ENCODE results near the gene CACNA2D3. TPM values are rescaled to one million over a fixed set of nuclear protein-coding genes. Genes with fewer than 3 reads are reported as not detected.

Gene CACNA2D3
- total and polyA plus RNA-seq, 4 donors, result 0.38 to 2.5 (median 1.1) TPM

- no peaks in the 10 kb centered on the region for H3K36me3 ChIP-seq (ENCODE audit: control insufficient read depth in 4 of 4, insufficient read depth in 4 of 4, low read length in 4 of 4)
- TF ChIP-seq CTCF (IDR thresholded peaks at IDR 0.05; ENCODE audit: control extremely low read depth, extremely low read depth), result no peak
- 76 to 96% methylated on average over 3 of the region's 3 CpGs for WGBS, 2 donors
- no peak for ATAC-seq (ENCODE audit: insufficient read depth, low FRiP score)
- no peak overlapping the region for H3K4me3 ChIP-seq
- no peaks in the 10 kb centered on the region for H3K4me1 ChIP-seq (ENCODE audit: control insufficient read depth in 5 of 5, insufficient read depth in 5 of 5, low read length in 5 of 5)
- H3K27ac ChIP-seq (ENCODE audit: low read depth in 1 of 2, low read length in 1 of 2), result no peak overlapping the region
- no peaks in the 10 kb centered on the region for H3K27me3 ChIP-seq (ENCODE audit: control insufficient read depth in 3 of 3, insufficient read depth in 3 of 3, low read length in 2 of 3)
- no peak for DNase-seq
- no peak overlapping the region for H3K9ac ChIP-seq (ENCODE audit: insufficient read depth in 1 of 2, low read length in 2 of 2)
- H3K9me3 ChIP-seq (ENCODE audit: control insufficient read depth in 4 of 4, insufficient read depth in 3 of 4, low read length in 3 of 4), result no peaks in the 10 kb centered on the region
These were observed 583.4 kb downstream of the CACNA2D3 start for GRCh38 chr3:54705730-54706129.

DNA sequence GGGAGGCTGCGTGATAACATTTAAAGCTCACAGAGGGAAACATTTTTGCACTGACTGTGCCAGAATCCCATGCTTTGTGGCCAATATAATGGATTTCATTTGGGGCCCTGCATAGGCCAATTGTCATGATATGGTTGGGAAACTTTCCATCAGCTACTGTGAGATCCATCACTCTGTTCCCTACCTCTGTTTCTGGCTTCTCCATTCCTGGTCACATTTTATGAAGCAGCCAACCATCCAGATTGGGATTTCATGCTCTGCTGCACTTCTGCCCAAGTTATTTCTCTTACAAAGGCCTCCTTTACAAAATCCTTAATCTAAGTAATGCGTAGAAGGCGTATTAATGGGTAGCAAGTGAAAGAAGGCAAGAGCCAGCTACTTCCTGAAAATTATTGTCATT lies 584.4 kb downstream of the CACNA2D3 start:
- Histone ChIP-seq H3K4me1 (ENCODE audit: control insufficient read depth in 5 of 5, insufficient read depth in 5 of 5, low read length in 5 of 5) (no peaks in the 10 kb centered on the region), H3K27ac (ENCODE audit: low read depth in 1 of 2, low read length in 1 of 2) (no peak overlapping the region), H3K36me3 (ENCODE audit: control insufficient read depth in 4 of 4, insufficient read depth in 4 of 4, low read length in 4 of 4) (no peaks in the 10 kb centered on the region), H3K9ac (ENCODE audit: insufficient read depth in 1 of 2, low read length in 2 of 2) (no peak overlapping the region), H3K4me3 (no peak overlapping the region), H3K9me3 (ENCODE audit: control insufficient read depth in 4 of 4, insufficient read depth in 3 of 4, low read length in 3 of 4) (no peaks in the 10 kb centered on the region), H3K27me3 (ENCODE audit: control insufficient read depth in 3 of 3, insufficient read depth in 3 of 3, low read length in 2 of 3) (no peaks in the 10 kb centered on the region)
- no peak for ATAC-seq (ENCODE audit: insufficient read depth, low FRiP score)
- no peak for TF ChIP-seq CTCF (IDR thresholded peaks at IDR 0.05; ENCODE audit: control extremely low read depth, extremely low read depth)
- 96% methylated on average over 3 of the region's 3 CpGs for WGBS, 2 donors
- no peak for DNase-seq

- Histone ChIP-seq H3K9ac (ENCODE audit: insufficient read depth in 1 of 2, low read length in 2 of 2) (no peak overlapping the region), H3K27ac (ENCODE audit: low read depth in 1 of 2, low read length in 1 of 2) (no peak overlapping the region), H3K9me3 (ENCODE audit: control insufficient read depth in 4 of 4, insufficient read depth in 3 of 4, low read length in 3 of 4) (no peaks in the 10 kb centered on the region), H3K27me3 (ENCODE audit: control insufficient read depth in 3 of 3, insufficient read depth in 3 of 3, low read length in 2 of 3) (peaks cover 0 to 2% (median 0%) of the 10 kb centered on the region in 3 donors), H3K4me3 (no peak overlapping the region), H3K36me3 (ENCODE audit: control insufficient read depth in 4 of 4, insufficient read depth in 4 of 4, low read length in 4 of 4) (no peaks in the 10 kb centered on the region), H3K4me1 (ENCODE audit: control insufficient read depth in 5 of 5, insufficient read depth in 5 of 5, low read length in 5 of 5) (no peaks in the 10 kb centered on the region)
- no peak for TF ChIP-seq CTCF (IDR thresholded peaks at IDR 0.05; ENCODE audit: control extremely low read depth, extremely low read depth)
- DNase-seq (no peak), ATAC-seq (ENCODE audit: insufficient read depth, low FRiP score) (no peak)
- 92 to 93% methylated on average over 3 of the region's 3 CpGs for WGBS, 2 donors
These were observed 587.4 kb downstream of the CACNA2D3 start for GRCh38 chr3:54709785-54710184.

- ATAC-seq (ENCODE audit: insufficient read depth, low FRiP score), result no peak
- Histone ChIP-seq H3K4me1 (ENCODE audit: control insufficient read depth in 5 of 5, insufficient read depth in 5 of 5, low read length in 5 of 5) (no peaks in the 10 kb centered on the region), H3K27me3 (ENCODE audit: control insufficient read depth in 3 of 3, insufficient read depth in 3 of 3, low read length in 2 of 3) (peaks cover 0 to 2% (median 0%) of the 10 kb centered on the region in 3 donors), H3K4me3 (no peak overlapping the region), H3K27ac (ENCODE audit: low read depth in 1 of 2, low read length in 1 of 2) (no peak overlapping the region), H3K9me3 (ENCODE audit: control insufficient read depth in 4 of 4, insufficient read depth in 3 of 4, low read length in 3 of 4) (no peaks in the 10 kb centered on the region), H3K36me3 (ENCODE audit: control insufficient read depth in 4 of 4, insufficient read depth in 4 of 4, low read length in 4 of 4) (no peaks in the 10 kb centered on the region), H3K9ac (ENCODE audit: insufficient read depth in 1 of 2, low read length in 2 of 2) (no peak overlapping the region)
- WGBS, 2 donors, result 84 to 94% methylated on average over 5 of the region's 5 CpGs
- no peak for DNase-seq
- no peak for TF ChIP-seq CTCF (IDR thresholded peaks at IDR 0.05; ENCODE audit: control extremely low read depth, extremely low read depth)
These were observed 588.6 kb downstream of the CACNA2D3 start for GRCh38 chr3:54710954-54711353.
